ENCODE data around the gene CLK2.
"Not testable (repeated sequence)": the region's sequence is repeated elsewhere in the genome, so short reads cannot be mapped to it uniquely, and the experiment has no call there.

CLK2 gene

GRCh38 chr1:155261852-155262673 is 11.2 kb downstream of the CLK2 start, which contains the start of gene SCAMP3:
SCAMP3 (minus strand) TSS chr1:155262360; CDS start chr1:155262151, 209 bp downstream.
- peak; percentile 99 for DNase-seq

DNA sequence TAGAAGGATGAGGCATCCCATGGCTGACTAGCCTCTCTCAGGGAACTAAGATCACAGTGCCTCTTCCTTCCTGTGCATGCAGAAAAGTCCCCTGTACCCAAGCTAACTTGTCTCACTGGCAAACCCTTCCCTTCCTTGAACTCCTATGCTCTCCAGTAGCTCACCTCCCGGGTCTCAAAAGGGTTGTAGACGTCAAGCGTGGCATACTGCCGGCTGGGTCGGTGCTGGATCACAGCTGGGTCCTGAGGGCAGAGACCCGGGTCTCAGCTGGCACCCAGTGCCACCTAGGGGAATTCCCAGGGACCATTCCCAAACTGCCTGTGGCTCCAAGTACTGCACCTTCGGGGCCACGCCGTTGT is 11.8 kb downstream of the CLK2 start:
- no peak for DNase-seq

GRCh38 chr1:155260276-155260675 is 13.0 kb downstream of the CLK2 start:
- no peak for DNase-seq

DNA sequence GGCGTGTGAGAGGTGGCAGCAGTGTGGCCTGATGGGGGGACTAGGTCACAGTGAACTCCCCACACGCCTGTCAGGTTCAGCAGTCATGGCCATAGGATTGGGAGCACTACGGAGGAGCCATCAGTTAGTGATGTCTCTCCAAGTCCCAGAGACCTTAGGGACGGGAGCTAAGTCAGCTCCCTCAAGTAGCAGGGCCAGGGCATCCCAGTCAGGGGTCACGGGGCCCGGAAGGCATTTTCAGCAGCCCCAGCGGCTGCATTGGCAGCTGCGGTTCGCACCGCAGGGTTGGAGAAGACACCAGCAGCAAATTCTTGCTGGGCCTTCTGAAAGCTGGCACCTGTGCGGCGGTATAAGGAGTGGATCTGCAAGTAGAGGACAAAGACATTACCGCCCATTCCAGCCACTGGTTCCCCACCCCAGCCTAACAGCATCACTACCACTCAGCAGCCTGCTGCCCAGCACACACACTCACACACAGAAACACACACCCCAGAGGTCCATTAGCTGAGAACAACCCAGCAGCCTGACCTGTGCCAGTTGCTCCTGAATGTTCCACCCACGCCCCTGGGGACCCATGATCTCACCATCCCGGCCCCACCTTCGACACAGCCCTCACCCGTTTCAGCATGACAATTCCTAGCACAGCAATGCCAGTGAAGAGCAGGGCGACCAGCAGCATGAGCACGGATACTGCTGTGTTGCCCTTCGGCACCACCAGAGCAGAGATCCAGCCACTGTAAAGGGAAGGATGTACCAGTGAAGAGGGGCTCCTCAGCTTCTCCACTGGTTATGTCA is 17.0 kb downstream of the CLK2 start:
- DNase-seq = no peak

GRCh38 chr1:155255243-155256007 is 17.9 kb downstream of the CLK2 start, which contains the start of gene ENTREP3:
ENTREP3 (minus strand) TSS chr1:155255483; CDS start chr1:155254877, 606 bp downstream.
- peak; percentile 87 for DNase-seq

GRCh38 chr1:155254714-155255242 is 18.5 kb downstream of the CLK2 start:
- peak; percentile 72 for DNase-seq

DNA sequence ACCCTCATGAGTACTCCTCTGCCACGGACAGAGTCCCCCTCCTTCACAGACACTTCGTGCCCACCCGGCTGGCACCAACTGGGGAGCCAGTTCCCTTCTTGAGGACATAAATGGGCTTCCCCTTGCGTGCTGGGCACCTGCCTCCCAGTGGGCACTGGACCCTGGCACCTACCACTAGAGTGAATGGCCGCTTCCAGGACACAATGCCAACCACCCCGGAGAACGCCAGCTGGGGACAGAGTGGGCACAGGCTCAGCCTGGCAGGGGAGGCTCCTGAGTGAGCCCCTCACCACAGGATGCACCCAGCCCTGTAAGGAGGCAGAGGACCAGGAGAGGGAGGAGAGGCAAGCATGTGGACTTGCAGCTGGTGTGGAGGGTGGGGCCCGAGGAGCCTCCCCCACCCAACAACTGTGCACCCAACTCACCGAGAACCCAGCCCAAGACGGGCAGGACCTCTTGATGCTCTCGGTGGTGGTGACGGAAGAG is 19.0 kb downstream of the CLK2 start:
- DNase-seq = no peak

- DNase-seq = no peak
Measured at GRCh38 chr1:155253797-155254196, 19.5 kb downstream of the CLK2 start.

GRCh38 chr1:155253208-155253607 is 20.1 kb downstream of the CLK2 start:
- no peak for DNase-seq

- no peak for DNase-seq
Measured at GRCh38 chr1:155251566-155251965, 21.7 kb downstream of the CLK2 start.

DNA sequence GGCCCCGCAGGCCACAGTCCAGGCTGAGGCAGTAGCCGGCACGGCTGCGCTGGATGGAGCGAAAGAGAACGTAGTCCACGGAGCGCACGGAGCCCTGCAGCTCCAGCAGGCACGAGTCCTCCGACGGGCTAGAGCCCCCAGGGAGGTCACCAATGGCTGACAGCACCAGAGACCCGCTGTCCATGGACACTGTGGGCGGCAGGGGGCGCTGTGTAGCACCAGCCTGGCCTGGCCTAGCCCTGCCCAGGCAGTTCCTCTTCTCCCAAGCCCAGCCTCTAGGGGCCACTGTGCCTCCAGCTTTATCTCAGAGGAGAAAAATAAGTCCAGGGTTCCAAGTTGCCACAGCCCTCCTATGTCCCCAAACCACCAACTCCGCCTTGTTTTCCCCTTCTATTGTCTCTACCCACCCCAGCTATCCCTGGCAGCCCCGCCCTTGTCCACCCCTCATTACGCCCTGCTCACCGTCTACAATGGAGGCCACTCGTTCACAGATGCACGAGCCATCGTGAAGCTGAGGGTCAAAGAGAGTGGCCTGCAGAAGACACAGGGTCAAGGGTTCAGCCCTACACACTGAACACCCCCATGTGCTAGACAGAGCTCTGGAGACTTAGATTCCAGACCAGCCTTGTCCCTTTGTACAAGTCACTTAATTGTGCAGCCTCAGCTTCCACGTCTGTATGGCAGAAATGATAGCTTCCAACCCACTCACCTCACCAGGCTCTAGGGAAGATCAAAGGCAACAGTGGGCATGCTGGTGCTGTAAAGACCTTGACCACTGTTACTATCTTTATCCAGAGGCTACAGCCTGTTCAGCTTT is 22.5 kb downstream of the CLK2 start:
- DNase-seq = peak; percentile 94

- DNase-seq = no peak
Measured at GRCh38 chr1:155250246-155250632, 23.1 kb downstream of the CLK2 start.

GRCh38 chr1:155247667-155248553 is 25.4 kb downstream of the CLK2 start:
- no peak for DNase-seq

DNA sequence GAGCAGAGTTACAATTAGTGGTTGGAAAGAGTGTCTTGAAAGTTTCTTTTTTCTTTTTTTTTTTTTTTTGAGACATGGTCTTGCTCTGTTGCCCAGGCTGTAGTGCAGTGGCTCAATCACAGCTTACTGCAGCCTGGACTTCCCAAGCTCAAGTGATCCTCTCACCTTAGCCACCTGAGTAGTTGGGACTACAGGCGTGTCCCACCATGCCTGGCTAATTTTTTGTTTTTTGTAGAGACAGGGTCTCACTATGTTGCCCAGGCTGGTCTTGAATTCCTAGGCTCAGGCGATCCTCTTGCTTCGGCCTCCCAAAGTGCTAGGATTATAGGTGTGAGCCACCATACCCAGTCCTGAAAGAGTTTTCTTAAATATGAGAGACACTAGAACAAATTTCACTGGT is 26.5 kb downstream of the CLK2 start:
- DNase-seq = not testable (repeated sequence)

- no peak for DNase-seq
Measured at GRCh38 chr1:155245163-155245524, 28.2 kb downstream of the CLK2 start.

DNA sequence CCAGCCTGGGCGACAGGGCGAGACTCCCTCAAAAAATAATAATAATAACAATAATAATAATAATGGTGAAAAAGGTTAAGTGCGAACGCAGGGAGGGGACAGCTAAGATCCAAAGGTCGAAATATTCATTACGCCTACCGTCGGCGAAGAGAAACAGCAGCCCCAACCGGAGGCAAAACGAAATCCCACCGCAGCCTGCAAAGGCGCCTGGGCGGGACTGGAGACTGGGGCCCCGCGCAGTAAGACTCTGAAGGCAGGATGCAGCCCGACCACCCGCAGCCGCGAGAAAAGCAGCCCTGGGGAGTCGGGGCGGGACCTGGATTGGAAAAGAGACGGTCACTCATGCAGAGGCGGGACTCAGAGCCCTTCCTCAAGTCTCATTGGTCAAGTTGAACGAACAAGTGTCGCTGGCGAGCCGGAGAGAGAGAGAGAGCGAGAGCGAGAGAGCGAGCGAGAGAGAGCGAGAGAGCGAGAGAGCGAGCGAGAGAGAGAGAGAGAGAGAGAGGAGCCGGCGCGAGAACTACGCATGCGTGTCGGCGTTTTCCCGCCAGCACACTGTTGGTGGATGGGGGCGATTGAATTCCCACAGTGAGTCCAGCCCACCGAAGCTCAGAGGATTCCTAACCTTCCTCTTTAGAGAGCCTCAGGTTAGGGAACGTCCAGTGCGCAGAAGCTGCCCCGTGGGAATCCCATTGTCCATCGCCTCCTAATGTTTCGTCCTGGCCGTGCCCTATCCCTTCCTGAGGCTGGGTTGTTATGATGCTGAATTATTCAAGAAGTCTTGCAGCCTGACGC is 28.7 kb downstream of the CLK2 start:
- DNase-seq = peak; percentile 100

DNA sequence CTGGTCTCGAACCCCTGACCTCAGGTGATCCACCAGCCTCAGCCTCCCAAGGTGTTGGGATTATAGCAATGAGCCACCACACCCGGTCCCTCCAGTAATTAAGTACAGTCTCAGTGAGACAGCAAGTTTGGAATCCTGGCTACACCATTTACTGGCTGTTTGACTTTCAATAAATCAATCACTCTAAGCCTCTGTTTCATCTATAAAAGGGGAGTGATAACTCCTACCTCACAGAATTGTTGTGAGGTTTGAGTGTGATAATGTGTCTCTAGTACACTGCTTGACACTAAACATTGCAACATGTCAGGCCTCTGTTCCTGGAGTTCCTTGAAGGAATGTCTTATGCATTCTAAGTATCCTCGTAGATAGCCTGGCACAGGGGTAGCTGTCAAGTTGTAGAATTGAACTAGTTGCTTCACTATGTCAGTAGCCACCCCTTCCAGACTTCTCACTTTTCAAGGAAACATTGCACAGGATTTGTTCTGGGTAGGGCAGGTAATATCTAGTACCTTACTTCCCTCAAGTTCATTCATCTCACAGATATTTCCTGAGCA is 30.4 kb downstream of the CLK2 start:
- DNase-seq = no peak

GRCh38 chr1:155241841-155242264 is 31.5 kb downstream of the CLK2 start:
- no peak for DNase-seq

DNA sequence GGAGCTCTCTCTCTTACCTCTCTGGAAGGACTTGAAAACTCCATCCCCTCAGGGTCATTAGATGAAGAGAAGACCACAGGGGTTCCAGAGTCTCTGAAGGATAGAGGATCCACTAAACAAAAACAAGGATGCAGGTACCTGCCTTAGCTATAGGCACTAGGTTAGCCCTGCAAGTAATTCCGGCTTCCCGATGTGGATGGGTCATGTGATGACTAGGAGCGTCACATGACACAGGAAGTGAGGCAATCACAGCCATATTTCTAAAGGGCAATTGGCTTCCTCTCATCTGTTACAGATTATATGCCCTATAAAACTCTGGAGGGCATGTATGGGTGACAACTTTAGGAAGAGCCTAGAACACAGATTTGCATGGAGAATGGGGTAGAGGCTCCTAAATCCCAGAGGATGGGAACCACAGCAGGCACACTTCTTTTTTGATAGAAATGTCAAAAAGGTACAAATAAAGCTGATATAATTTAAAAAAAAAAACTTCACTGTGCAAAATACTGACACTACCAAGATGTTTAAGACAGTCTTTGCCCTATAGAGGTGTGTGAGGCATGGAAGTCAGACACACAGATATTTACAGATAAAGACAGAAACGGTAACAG is 32.1 kb downstream of the CLK2 start:
- peak; percentile 42 for DNase-seq

Data from NCI-H1092 treated with DMSO at 0.1 percent for 48 hours (cell line).